ENCODE data around the gene JAML.

The JAML gene

DNA sequence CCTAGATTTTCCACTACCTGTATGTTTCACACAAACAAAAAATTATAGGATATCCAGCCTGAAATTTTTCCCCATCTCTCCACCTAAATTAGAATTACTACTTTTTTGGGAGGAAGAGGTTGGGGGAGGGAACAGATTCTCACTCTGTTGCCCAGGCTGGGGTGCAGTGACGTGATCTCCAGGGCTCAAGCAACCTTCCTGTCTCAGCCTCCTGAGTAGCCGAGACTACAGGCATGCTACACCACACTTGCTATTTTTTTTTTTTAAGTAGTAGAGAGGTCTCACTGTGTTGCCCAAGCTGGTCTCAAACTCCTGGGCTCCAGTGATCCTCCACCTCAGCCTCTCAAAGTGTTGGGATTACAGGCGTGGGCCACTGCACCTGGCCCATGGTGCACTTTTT, 9.5 kb downstream of the JAML start:
- DNase-seq: no peak

- DNase-seq: no peak
Measured at GRCh38 chr11:118214210-118214914, 10.4 kb downstream of the JAML start.

- no peak for DNase-seq
Measured at GRCh38 chr11:118213781-118214180, 11.0 kb downstream of the JAML start.

DNA sequence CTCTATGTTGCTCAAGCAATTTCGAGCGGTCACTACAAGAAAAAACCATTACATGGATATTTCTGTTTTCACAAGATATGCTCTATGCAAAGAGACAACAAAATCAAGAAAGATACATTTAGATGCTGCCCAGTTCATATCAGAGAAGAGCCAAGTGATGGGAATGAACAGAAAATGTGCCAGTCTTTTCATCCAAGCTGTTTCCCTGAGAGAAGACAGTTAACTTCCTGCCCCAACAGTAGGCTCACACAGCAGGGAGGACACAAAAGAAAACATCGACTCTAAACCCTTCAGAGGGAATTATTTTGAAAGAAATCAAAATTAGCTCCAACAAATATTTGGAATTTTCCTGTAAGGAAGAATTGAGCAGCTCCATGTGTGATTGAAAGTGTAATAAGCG, 11.6 kb downstream of the JAML start:
- no peak for DNase-seq

DNA sequence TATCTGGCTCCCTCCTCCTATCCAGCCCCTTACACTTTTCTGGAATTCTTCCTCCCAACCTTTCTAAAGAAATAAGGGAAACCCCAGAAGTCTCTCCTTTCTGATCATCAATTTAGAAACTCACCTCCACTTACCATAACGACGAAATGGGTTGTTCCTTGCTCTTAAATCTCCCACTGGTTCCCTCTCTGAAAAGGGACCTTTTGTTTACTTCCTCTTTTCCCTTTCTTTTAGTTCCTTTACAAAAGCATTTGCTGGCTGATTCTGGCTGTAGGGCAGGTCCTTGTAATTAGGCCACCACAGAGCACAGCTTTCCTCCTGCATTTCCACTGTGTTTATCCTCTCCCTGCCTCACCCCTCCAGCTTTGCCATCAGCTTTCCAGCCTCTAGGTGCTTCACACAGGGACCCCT, 12.0 kb downstream of the JAML start:
- no peak for DNase-seq

GRCh38 chr11:118212131-118212725, 12.6 kb downstream of the JAML start:
- no peak for DNase-seq

- no peak for DNase-seq
Measured at GRCh38 chr11:118211006-118211405, 13.8 kb downstream of the JAML start.

GRCh38 chr11:118210323-118210722, 14.5 kb downstream of the JAML start:
- DNase-seq: no peak

DNA sequence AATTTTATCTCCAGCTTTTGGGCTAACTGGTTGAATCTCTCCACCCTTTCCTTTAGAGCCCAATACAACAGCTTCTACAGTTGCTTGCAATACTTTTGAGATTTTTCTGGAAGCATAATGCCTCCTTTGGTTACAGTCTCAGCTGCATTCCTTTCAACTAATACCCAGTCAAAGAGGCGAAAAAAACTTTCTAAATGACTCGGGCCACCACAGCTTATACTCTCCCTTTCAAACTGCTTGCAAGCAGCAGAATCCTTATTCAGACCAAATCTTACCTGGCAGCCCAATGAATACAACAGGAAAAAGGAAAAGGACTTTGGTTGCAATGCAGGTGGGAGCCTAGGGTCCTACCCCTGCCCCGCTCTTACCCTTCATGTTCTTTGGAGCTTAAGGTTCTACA, 15.8 kb downstream of the JAML start:
- no peak for DNase-seq

DNA sequence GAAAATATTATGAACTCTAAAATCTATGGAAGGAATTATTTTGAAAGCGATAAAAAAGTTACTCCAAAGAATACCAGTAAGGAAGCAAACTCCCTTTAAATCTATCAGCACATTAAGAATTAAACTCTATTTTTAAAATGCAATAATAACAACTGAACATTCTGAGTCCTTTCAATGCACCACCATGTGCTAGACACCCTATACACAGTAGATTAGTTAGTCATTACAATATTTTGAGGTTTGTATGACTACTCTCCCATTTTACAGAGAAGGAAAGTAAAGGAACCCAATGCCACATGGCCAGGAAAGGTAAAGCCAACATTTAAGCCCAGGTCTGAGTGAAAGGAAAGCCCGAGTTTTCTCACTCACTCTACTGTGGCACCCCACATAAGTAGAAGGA, 17.7 kb downstream of the JAML start:
- DNase-seq: no peak

DNA sequence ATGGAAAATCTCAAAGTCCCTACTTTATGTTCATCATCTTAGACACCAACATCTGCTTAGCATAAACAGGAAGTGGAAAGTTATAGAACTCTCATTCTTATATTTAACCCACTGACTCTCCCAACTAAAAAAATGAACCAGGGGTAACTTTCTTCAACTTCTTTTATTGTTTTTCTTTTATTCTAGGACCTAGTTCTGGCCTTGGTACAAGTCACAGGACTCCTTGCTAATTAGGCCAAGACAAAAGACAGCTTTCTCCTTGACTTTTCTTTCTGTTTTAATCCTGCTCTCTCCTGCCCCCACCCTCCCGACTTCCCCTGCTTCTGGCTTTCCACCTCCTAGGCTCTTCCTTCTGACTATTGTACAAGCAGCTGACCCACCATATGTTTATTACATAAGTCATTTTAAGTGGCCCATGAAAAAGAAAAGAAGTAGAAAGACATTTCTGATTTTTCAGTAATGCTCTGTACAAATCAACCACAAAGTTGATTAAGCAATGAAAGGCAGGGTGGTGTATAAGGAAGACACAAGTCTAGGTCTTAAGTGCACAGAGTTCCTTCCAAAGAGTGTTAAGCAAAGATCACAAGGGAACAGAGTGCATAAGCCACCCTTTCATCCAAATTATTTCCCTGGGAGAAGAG, 18.3 kb downstream of the JAML start:
- DNase-seq: no peak

DNA sequence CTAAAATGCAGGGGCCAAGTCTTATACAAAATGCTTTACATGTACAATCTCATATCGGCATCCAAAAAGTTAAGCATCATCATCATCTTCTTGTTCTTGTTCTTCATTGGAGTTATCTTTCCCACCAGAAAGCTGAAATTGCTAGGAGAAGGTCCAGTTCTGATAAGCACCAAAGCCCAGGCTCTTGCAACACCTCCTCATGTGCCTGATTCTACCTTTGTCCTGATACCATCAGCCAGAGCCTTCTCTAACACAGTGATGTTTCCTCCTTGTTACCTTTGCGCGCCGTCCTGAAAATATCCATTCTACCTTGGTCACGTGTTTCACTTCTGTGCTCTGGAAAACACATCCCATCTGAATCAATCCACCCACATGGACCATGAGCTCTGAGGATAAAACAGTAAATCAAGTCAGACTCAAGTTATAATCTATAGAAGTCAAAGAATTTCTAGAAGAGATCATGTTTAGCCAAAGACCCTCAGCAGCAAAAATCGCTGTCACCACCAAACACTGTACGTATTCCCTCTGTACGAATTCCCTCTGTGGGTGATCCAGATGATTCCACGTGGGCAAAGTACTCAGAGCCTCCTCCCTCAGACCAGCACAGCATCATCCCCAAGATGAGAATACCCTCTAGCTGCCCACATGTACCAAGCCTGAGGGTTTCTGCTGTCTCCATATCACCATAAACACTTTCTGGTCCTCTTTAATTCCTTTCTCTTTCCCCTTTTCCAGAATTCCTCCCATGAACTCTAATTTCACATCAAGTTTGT, 19.0 kb downstream of the JAML start:
- DNase-seq: no peak

GRCh38 chr11:118202599-118203422, 22.0 kb downstream of the JAML start:
- DNase-seq: peak in 1 of 2 experiments; percentile 39

DNA sequence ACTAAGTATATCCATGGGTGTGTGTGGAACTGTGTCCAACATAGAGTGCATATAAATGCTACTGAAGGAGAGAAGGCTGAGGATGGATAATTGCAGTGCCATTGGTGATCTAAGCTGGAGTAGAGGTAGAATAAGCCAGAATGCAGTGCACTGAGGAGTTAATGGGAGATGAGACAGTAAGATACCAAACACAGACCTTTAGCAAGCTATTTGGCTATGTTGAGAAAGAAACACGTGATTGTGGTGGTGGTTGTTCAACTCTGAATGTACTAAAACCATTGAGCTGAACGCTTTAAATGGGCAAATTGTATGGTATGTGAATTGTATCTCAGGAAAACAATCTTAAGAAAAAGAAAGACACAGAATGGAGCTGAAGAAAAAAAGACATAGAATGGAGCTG, 22.8 kb downstream of the JAML start:
- no peak for DNase-seq

- DNase-seq: peak; percentile 19 to 68
Measured at GRCh38 chr11:118200901-118201680, 23.7 kb downstream of the JAML start.

DNA sequence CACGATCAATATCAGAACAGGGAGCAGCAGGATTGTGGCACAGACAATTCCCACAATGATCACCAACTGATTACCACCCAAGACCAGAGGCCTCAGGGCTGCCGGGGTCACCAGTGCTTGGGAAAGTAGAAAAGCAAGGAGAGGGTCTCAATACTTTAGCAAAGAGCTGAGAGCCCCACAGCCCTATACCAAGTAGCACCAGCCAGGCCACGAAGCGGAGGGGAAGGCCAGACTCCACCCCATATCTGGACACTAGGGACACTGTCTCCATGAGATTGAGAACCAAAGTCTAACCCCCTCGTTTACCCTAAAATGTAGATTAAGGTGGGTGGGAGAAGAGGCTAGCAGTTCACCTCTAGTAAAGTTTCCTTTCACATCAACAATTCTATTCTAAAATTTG, 24.3 kb downstream of the JAML start:
- DNase-seq: no peak

DNA sequence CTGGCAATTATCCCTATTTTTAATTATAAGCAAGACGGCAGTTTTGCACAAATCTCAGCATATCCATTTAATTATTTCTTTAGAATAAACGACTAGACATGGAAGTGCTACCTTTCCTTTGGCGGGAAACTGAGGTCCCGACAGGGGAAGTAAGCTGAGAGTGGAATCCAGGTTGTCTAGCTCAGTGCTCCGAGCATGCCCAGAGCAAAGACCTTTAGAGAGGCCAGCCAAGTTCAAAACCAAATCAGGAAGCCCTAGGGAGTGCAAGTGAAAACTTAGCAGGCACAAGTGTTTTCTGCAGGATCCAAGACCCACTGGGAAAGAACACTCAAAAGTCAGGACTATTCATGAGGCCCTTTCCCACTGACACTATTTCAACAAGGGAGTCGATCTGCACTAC, 25.7 kb downstream of the JAML start:
- no peak for DNase-seq

DNA sequence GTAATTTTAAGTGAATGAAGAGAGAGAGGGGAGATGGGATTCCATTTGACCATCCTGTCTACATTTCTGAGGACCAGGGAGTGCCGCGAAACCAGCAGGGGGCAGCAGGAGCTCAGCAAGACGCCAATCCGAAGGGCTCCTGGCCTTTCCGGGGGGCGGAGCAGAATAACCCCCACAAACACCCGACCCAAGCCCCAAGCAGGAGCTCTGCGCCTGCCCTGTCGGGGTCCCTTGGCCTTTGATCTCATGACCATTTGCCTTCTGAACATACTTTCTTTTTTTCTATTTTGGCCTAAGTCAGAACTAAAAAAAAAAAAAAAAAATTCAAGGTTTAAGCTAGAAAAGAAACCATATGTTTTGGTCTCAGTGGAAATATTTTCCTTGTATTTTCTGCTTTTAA, 26.4 kb downstream of the JAML start:
- peak; percentile 80 to 85 for DNase-seq

GRCh38 chr11:118194835-118195627, 29.8 kb downstream of the JAML start:
- DNase-seq: no peak

- no peak for DNase-seq
Measured at GRCh38 chr11:118193910-118194566, 30.8 kb downstream of the JAML start.

Measured in stimulated activated CD4-positive, alpha-beta T cell treated with anti-CD3 and anti-CD28 coated beads, Interleukin-4, amount 100 ng/mL, for 4 hours (primary cell).